HG03045 (cell line): ENCODE measurements around the gene ARHGEF10L.
"Not testable (repeated sequence)": the region's sequence is repeated elsewhere in the genome, so short reads cannot be mapped to it uniquely, and the experiment has no call there.

Source experiments
- ATAC-seq: cut with Tn5 transposase; IDR thresholded peaks from one replicate; pipeline ENCODE4 v1.9.1; 2021; ENCODE audit warnings: mild to moderate bottlenecking, moderate library complexity; ENCODE audit not compliant: unreplicated experiment

Gene ARHGEF10L, protein sequence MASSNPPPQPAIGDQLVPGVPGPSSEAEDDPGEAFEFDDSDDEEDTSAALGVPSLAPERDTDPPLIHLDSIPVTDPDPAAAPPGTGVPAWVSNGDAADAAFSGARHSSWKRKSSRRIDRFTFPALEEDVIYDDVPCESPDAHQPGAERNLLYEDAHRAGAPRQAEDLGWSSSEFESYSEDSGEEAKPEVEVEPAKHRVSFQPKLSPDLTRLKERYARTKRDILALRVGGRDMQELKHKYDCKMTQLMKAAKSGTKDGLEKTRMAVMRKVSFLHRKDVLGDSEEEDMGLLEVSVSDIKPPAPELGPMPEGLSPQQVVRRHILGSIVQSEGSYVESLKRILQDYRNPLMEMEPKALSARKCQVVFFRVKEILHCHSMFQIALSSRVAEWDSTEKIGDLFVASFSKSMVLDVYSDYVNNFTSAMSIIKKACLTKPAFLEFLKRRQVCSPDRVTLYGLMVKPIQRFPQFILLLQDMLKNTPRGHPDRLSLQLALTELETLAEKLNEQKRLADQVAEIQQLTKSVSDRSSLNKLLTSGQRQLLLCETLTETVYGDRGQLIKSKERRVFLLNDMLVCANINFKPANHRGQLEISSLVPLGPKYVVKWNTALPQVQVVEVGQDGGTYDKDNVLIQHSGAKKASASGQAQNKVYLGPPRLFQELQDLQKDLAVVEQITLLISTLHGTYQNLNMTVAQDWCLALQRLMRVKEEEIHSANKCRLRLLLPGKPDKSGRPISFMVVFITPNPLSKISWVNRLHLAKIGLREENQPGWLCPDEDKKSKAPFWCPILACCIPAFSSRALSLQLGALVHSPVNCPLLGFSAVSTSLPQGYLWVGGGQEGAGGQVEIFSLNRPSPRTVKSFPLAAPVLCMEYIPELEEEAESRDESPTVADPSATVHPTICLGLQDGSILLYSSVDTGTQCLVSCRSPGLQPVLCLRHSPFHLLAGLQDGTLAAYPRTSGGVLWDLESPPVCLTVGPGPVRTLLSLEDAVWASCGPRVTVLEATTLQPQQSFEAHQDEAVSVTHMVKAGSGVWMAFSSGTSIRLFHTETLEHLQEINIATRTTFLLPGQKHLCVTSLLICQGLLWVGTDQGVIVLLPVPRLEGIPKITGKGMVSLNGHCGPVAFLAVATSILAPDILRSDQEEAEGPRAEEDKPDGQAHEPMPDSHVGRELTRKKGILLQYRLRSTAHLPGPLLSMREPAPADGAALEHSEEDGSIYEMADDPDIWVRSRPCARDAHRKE (N-terminal part only)

DNA sequence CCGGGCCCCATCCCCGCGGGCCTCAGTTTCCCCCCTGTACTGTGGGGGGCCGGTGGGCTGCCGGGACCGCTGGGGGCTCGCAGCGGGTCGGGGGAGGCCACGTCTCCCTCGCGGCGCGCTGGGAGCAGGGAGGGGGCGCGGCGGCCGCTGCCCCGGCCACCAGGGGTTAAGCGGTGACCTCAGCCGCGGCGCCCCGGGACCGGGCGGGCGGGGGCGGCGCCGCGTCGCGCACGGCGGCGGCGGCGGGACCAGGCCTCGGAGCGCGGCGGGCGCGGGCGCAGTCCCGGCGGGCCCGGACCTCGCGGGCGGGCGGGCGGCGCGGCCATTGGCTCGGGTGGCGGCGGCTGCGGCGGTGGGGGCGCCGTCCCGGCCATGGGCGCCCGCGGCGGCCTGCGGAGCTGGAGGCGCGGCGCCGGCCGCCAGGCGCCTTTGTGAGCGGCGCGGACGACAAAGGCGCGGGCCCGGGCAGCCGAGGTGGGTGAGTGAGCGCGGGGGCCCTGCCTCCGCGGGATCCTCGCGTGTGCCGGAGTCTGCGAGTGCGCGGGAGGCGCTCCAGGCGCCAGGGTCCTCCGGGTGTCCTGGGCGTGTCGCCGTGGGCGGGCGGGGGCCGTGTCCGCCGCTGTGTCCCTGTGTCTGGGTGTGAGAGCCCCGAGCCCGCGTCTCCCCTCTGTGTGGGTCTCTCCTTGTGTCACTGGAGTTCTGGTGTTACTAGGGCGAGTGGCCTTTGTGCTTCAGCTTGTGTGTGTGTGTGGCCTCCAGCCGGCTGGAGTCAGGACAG is at the start of gene ARHGEF10L:
Gene ARHGEF10L (plus strand): TSS at position 222 of the 778 bp plus-strand sequence. CDS start 40,898 bp downstream, outside the sequence.
- no peak for ATAC-seq

DNA sequence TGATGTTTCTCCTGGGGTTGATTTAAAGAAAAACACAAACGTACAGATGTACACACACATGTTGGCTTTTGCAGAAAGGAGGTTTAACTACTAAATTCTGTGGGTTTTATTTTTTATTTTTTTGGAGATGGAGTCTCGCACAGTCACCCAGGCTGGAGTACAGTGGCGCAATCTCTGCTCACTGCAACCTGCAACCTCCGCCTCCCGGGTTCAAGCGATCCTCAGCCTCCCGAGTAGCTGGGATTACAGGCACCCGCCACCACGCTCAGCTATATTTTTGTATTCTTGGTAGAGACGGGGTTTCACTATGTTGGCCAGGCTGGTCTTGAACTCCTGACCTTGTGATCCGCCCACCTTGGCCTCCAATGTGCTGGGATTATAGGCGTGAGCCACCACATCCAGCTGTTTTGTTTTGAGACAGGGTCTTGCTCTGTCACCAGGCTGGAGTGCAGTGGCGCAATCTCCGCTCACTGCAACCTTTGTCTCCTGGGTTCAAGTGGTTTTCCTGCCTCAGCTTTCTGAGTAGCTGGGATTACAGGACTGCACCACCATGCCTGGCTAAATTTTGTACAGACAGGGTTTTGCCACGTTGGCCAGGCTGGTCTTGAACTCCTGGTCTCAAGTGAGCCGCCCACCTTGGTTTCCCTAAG is 49.6 kb upstream of the ARHGEF10L start:
- ATAC-seq: not testable (repeated sequence)

DNA sequence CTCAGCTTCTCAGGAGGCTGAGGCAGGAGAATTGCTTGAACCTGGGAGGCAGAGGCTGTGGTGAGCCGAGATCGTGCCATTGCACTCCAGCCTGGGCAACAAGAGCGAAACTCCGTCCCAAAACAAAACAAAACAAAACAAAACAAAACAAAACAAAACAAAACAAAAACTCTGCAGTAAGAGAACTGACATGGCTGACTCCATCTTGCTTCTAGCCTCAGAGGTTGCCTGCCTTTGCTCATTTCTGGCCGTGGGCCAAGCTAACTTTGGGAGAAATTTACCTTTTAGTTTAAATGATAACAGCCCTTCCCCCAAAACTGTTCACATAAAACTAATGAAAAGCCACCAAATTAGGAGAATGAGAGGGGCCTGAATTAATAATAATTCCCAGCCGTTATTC is 48.8 kb upstream of the ARHGEF10L start:
- ATAC-seq: not testable (repeated sequence)

DNA sequence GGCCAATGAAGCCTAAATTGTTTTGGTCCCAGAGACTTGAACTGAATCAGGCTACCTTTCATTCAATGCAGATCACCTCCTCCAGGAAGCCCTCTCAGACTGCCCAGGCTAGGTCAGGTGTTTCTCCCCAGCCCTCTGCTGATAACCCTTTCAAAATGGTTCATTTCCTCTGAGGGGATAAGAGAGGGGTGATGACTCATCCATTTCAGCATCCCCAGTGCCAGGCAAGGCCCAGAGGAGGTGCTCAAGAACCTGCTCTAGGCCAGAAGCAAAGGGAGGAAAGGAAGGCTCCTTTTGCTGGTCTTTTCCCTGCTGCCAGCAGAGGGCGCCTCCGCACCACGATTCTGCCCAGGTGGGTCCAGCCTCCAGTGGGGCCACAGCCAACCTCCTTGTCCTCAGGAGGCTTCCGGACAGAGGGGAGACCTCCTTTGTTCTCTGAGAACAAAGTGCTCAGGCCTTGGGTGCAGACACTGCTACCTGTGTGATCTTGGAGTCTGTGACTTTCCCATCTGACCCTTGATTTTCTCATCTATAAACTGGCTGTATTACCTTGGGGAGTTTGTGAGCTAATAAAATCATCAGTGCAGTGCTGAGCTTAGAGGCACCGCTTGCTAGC is 45.3 kb upstream of the ARHGEF10L start:
- ATAC-seq: no peak

DNA sequence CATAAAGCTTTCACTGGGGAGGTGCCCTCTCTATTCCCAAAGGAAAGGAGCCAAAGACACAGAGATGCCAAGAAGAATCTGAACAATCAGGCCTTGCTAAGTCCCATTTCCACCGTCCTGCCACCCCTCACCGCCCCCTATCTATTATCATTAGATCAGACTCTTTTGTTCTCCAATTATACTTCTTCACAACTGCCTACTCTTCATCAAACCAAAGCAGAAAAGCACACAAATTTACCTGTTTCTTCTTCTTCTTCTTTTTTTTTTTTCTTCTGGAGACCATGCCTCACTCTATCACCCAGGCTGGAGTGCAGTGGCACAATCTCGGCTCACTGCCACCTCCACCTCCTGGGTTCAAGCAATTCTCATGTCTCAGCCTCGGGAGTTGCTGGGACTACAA is 43.1 kb upstream of the ARHGEF10L start:
- ATAC-seq: no peak

DNA sequence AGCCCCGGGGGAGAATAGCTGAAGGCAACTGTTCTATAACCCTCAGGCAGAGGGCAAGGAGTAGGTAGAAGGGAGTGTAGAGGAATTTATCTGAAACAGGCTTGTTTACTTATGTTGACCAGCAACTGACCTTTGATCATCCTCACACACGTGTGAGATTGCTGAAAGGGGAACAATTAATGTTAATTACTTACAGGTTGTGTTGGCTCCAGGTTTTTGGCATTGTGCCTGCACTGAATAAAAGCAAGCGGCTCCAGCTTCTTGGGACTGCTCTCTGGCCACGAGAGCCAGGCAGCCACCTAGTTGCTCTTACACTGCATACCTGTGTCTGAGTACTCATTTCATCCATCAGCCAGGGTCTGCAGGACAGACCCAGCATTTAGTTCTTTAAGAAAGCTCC is 41.3 kb upstream of the ARHGEF10L start:
- ATAC-seq: no peak

DNA sequence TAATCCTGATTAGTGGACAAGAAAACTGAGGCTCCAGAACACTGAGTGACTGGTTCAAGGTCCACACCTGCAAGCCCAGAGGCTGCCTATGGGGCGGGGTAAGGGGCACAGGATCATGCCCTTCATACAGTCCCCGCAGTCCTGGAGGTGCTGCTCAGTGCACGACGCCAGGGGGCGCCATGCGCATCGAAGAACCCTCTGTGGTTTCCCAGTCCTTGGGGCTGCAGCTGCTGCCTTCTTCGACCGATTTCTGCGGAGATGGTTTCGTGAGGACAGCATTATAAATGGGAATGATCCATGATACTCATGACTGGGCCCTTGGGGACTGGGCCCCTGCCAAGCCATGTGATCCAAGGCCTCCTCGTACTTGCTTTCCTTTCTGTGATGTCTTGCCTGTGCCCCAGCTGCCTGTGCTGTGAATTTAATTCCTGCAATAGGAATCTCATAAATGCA is 37.1 kb upstream of the ARHGEF10L start:
- no peak for ATAC-seq

DNA sequence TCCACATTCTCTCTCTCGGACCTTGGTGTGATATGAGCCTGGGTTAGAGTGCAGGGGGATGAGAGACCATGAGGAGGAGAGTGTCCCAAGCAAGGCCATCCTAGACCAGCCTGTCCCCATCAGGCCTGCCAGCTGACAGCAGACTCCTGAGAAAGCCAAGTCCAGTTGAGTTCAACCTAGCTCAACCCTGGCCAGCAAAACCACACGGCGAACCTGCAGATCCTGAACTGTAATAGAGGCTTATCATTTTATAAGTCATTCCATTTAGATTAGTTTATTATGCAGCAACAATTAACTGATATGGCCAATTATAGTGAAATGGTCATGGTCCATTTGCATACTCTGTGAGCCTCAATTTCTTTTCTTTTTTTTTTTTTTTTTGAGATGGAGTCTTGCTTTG is 36.4 kb upstream of the ARHGEF10L start:
- ATAC-seq: no peak

DNA sequence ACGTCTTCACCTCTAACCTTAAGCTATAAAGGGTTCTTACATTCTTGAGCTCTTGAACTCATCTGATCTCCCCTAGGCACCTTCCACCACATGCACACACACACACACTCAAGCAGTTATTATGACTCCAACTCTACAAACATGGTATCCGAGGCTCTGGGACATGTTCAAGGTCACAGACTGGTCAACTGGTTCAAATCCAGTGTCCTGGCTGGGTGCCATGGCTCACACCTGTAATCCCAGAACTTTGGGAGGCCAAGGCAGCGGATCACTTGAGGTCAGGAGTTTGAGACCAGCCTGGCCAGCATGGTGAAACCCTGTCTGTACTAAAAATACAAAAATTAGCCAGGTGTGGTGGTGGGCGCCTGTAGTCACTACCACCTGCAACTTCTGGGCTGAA is 32.3 kb upstream of the ARHGEF10L start:
- ATAC-seq: not testable (repeated sequence)

DNA sequence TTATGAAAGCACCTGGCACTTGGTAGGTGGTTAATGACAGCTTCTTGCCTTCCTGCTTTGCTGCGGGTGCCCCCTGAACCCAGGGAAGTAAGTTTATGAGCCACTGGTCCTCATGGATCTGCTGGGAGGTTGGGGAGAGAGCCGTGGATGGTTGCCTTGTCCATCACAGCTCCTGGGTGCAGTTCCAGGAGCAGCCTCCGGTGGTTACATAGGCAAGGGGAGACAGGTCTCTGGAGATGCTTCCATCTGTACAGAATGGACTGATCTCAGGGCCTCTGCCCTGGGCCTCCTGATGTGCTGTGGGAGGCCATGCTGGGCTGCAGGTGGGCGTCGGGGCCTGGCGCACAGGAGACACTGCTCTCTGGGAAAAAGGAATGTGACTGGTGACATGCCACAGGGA is 31.6 kb upstream of the ARHGEF10L start:
- ATAC-seq: no peak

DNA sequence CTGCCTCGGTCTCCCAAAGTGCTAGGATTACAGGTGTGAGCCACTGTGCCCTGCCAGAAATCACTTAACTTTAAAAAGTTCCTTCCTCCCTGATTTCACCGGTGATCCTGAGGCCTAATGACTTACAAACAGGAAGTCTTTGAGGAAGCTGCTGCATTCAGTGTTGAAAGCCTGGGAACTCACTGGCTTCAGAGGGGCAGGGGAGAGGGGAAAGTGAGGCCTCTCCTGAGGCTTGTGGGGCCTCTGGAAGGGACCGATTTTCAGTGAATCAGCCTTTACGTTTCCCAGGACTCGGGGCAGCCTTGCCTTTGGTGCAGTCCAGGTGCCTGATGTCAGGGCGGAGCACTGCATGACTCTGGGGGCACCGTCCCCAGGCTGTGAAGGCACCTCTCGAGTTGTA is 30.1 kb upstream of the ARHGEF10L start:
- ATAC-seq: no peak

DNA sequence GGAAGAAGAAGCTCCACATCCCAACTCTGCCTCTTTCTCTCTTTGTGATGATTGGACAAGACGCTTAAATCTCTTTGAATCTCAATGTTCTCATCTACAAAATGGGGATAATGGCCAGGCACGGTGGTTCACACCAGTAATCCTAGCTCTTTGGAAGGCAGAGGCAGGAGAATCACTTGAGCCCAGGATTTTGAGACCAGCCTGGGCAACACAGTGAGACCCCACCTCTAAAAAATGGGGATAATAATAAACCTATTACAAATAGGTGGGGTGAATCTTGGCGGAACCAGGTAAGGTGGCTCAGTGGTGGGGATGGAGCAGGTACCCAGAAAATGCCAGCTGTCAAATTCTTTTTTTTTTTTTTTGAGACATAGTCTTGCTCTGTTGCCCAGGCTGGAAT is 29.4 kb upstream of the ARHGEF10L start:
- no peak for ATAC-seq

DNA sequence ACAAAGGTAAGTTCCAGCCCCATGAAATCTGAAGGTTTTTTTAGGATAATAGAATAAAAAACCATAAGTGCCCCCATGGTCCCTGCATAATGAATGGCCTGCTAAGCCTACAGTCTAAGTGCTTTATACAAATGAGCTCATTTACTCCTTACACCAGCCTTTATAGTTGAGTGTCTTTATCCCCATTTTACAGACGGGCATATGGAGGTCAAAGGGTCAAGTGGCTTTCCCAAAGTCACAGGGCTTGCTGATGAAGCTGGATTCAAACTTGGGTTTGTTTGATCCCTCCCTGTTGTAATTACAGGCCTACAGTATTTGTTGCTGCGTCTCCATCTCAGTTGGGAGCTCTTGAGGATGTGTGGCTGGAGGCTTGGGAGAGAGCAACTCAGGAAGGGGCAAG is 28.3 kb upstream of the ARHGEF10L start:
- ATAC-seq: no peak

DNA sequence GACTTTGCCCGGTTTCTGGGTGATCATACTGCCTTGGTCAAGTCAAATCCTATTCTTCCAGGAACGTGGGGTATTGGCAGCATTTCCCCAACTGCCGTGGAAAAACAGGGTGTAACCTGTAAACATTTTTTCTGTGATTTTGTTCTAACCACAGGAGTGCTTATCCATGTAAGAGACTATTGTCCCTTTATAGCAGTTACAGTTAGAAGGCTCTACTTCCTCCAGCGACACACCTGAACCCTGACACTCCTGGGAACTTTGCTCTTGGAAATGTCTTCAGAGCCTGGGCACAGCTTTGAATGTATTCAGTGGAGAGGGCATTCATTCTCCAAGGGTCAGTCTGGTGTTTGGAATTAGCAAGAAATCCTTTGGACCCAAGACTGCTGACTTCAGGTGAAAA is 26.4 kb upstream of the ARHGEF10L start:
- ATAC-seq: no peak

DNA sequence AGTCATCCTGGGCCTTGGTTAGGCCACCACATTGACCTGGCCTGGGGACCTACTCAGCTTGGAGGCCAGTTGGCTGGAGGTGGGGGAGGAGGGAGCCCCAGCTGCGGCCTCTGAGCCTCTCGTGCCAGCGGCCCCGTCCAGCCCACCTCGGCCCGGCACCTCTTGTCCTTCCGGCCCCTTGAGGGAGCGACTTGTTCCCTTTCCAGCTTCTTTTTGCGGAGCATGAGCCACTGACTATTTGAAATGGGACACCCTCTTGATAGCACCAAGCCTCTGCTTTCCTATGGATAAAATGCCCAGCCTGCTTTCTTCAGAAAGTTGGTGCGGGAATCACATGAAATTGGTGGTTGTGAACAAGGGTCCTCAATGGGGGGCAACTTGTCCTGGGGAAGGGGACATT is 24.7 kb upstream of the ARHGEF10L start:
- ATAC-seq: no peak

DNA sequence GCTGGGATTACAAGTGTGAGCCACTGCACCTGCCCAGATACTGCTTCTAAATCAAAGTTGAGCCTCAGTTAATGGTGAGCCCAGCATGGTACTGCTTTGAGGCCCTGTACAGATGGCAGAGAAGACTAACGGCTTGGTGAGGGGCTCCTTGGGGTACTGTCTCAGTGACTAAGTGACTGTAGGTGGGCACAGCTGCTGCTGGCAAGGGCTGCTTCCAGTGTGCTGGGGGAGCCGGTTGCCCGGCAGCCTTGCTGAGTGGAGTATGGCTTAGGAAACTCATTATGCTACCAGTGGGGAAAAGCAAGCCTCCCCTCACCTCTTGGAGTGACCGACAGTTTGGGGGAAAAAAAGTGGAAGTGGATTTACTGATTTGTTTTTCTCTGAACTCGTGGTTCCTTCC is 23.6 kb upstream of the ARHGEF10L start:
- ATAC-seq: no peak

DNA sequence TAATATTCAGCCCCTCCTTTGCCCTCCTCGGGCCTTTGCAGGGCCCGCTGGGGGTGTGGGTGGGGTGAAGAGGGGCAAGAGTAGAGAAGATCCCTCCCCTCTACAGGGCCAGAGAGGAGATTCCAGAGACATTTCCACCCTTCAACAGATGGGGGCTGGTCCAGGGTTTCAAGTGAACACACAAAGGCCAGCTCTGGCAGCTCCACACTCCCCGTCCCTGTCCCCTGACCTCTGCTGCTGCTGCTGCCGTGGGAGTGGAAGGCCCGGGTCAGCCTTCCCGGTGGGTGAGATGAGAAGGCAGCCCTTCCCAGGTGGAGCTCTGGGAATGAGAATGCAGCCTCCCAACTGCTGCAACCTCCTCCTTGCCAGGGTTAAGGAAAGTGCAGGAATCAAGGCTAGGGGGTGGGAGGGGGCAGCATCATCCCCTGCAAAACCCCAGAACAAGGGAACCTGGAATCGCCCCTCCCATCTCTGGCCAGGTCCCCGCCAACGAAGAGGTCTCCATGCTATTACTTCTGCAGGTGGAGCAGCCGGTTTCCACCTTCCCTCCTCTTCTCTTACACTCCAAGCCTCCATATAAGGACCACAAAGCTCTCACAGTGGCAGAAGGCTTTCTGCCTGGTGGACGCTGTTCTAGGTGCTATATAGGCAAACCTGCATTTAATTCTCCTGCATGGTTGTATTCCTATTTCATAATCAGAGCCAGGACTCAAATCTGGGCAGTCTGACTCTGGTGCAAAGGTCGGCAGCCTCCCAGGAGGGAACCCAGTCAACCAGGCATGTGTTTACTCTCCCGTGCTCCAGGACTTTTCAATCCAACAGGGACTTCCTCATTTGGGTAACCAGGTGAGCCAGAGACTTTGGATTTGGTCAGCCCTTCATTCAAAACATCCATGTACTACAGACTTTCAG is 22.9 kb upstream of the ARHGEF10L start:
- ATAC-seq: no peak

DNA sequence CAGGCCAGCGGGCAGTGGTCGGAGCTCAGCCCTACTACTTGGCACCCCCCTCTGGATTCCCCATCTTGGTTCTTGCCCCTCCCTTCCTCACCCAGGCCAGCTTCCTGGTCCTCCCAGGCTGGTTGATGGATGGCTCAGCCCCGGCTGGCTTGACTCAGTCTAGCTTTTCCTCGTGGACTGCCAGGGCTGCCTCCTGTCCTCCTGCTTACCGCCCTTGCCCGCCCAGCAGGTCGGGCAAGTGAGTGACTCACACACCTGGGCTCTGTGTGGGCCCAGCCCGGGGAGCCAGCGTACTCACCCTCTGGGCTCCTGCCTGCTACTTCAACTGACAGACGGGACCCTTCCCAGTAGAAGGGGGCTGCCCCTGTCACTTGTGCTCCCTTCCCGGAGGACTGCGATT is 19.5 kb upstream of the ARHGEF10L start:
- ATAC-seq: no peak
